GM06990 (cell line): ENCODE measurements around the gene SEL1L.
"Not testable (repeated sequence)": the region's sequence is repeated elsewhere in the genome, so short reads cannot be mapped to it uniquely, and the experiment has no call there.

ENCODE experiments used
- DNase-seq: peaks from one replicate; pipeline ENCODE4 v3.0.0-alpha.2; 2011; ENCODE audit not compliant: insufficient read length; ENCODE audit errors: extremely low read depth
- H3K27me3 ChIP-seq: replicated peaks from 2 replicates; pipeline ENCODE4 v1.6.0; 2011; ENCODE audit warnings: low read length; ENCODE audit not compliant: control insufficient read depth, insufficient read depth
- H3K36me3 ChIP-seq: 2 replicates; pipeline ENCODE4 v1.5.1; 2011; ENCODE audit warnings: low read length; ENCODE audit not compliant: control insufficient read depth, insufficient read depth
- H3K4me3 ChIP-seq: replicated peaks from 2 replicates; pipeline ENCODE4 v1.5.1; 2011; ENCODE audit warnings: low read depth, mild to moderate bottlenecking, control low read depth, low read length
- TF ChIP-seq, protein P1 (sequence below): IDR thresholded peaks from 2 replicates; pipeline ENCODE4 v1.5.1; 2011; ENCODE audit warnings: low read length, control low read depth, mild to moderate bottlenecking, inconsistent platforms; ENCODE audit not compliant: insufficient read depth, poor library complexity, severe bottlenecking

The SEL1L gene

DNA sequence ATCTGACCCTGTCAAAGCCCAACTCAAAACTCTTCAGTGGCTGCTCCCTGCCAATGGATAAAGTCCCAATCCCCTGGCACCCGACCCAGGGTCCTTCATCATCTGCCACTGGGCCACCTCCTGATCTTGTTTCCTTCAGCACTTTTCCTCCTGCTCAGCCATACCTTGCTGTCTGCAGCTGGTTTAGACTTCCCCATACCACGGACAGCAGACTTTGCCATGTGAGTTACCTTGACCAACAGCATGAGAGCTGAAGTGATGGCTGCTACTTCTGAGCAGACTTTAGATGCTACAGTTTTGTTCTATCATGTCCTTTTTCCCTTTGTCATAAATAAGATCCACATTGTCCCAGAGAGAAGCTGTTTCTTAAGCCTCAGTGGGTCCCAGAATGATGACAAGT is 100.3 kb downstream of the SEL1L start:
- Histone ChIP-seq H3K36me3 (no peaks in the 10 kb centered on the region), H3K4me3 (no peak overlapping the region), H3K27me3 (peaks cover 2% of the 10 kb centered on the region)
- TF ChIP-seq, protein P1, sequence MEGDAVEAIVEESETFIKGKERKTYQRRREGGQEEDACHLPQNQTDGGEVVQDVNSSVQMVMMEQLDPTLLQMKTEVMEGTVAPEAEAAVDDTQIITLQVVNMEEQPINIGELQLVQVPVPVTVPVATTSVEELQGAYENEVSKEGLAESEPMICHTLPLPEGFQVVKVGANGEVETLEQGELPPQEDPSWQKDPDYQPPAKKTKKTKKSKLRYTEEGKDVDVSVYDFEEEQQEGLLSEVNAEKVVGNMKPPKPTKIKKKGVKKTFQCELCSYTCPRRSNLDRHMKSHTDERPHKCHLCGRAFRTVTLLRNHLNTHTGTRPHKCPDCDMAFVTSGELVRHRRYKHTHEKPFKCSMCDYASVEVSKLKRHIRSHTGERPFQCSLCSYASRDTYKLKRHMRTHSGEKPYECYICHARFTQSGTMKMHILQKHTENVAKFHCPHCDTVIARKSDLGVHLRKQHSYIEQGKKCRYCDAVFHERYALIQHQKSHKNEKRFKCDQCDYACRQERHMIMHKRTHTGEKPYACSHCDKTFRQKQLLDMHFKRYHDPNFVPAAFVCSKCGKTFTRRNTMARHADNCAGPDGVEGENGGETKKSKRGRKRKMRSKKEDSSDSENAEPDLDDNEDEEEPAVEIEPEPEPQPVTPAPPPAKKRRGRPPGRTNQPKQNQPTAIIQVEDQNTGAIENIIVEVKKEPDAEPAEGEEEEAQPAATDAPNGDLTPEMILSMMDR = no peak
- no peak for DNase-seq

DNA sequence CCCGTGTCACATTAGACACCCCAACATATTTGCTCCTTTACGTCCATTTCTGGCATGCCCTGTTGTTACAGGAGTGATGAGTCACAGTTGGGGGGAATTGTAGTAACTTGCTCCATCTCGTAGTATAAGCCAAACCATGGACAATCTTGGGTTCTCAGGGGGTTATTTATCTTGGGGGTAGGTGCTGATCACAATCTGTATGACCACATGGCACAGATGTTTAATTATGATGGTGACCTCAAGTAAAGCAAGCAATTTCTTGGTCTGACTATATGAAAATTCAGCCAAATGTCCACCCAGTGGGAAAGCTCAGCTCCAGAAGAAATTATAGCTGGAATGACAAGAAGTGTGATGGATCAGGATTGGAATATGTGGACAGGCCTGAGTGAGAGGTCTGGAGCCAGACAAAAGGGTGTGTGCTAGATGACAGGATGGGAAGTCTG is 101.4 kb downstream of the SEL1L start:
- TF ChIP-seq, protein P1 = no peak
- H3K36me3 ChIP-seq = no peaks in the 10 kb centered on the region
- DNase-seq = no peak
- H3K27me3 ChIP-seq = peaks cover 2% of the 10 kb centered on the region
- H3K4me3 ChIP-seq = no peak overlapping the region

DNA sequence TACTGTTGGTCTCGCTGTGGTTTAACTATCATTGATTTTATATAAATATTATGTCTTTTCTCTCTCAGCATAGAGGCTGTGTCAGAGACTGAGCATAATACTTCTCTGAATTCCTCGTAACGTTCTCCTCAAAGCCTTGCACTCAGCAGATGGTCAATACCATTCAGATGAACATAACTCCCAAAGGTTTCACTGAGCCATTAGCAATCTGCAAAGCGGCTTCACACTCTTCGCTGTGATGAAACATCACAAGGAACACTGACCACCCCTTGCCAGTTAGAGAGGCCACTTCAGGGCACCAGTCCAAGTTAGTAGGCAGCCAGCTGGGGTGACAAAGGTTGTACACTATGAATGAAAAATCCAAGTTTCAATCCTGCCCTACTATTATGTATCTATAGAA is 103.4 kb downstream of the SEL1L start:
- no peak for DNase-seq
- Histone ChIP-seq H3K36me3 (no peaks in the 10 kb centered on the region), H3K27me3 (no peaks in the 10 kb centered on the region; the same call in none of the 2 replicates), H3K4me3 (no peak overlapping the region)
- TF ChIP-seq, protein P1 = no peak

DNA sequence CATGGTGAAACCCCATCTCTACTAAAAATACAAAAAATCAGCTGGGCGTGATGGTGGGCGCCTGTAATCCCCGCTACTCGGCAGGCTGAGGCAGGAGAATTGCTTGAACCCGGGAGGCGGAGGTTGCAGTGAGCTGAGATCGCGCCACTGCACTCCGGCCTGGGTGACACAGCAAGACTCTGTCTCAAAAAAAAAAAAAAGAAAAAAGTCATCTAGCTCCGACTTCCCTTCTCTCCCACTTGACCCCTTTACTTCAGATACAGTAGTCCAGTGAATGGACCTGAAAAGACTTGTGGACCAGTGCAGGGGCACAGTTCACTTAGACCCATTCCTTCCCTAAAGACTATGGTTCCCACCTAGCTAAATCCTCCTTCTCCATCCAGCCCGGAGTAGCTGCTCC is 103.9 kb downstream of the SEL1L start:
- not testable (repeated sequence) for H3K36me3 ChIP-seq, H3K4me3 ChIP-seq, DNase-seq, H3K27me3 ChIP-seq

DNA sequence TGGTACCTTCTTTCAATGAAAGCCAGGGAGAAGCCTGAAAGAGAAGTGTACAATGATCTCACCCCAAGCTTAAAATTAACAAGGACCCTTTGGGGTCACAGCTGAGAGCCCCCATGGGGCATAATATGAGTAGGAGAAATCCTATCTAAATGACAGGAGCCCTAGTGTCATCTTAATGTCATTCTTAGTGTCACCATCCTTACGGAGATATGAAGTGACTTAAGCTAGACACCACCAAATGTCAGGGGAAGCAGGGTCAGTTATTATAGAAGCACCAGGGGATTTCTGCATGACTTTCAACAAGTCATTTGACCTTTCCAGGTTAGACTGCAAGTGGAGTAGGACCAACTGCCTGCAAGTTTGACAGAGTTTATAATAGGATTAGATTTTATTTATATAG is 104.6 kb downstream of the SEL1L start:
- TF ChIP-seq, protein P1 = no peak
- Histone ChIP-seq H3K36me3 (no peaks in the 10 kb centered on the region), H3K27me3 (no peaks in the 10 kb centered on the region; the same call in none of the 2 replicates), H3K4me3 (no peak overlapping the region)
- DNase-seq = no peak

DNA sequence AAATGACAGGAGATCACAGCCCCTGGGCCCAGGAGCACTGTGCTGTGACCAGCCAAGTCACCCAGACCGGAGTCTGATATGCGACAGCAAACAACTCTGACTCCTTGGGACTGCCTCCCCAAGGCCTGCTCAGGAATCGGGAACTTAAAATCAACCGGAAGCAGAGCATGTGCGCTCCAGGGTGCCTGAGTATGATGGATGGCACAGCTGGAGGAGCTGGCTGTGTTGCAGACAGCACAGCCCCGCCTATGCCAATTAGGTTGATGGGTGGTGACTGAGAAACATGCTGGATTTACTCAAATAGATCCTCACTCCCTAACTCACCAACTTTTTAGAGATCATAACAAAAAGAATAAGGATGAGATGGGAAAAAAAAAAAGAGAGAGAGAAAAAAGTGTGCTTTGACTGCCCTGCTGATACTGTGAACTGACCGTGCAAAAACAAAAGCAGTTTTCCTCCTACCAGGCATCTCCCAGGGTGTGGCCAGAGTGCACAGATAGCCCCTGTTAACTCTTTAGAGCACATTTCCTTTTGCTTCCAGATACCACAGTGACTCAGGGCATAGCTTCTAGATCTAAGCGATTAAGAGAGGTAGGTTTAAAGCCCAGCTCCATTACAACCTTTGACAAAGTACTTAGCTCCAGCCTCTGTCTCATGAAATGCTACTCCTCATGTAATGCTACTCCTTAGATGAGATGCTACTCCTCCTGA is 106.2 kb downstream of the SEL1L start:
- DNase-seq = no peak
- Histone ChIP-seq H3K27me3 (no peaks in the 10 kb centered on the region; the same call in 1 of the 2 replicates), H3K4me3 (no peak overlapping the region), H3K36me3 (no peaks in the 10 kb centered on the region)
- TF ChIP-seq, protein P1 = no peak
